Measurements from ENCODE around the gene SEC22A.

DNA sequence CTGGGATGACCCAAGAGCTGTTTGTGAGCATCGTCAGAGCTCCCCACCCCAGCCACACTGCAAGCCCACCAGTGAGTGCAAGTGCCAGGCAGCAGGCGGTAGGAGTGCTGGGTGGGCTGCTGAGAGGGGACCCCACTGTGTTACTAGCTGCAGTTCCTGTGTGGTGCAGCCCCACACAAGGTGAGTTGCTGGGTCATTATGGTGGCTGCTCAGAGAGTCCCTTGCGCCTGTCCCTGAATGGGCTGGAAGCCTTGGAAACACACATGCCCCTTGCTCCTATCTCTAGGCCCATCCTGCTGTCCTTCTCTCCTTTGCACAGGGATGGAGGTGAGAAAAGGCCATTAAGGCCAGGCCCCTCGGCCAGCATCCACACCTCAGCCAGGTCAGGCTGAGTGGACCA, 83.7 kb downstream of the SEC22A start:
- TF ChIP-seq MYC (IDR thresholded peaks at IDR 0.05; ENCODE audit: low read depth, low read length), result no peak
- no peak for TF ChIP-seq POLR2A (IDR thresholded peaks at IDR 0.05; ENCODE audit: extremely low read depth, insufficient read length)
